VCaP (cell line): ENCODE measurements around the gene SLC12A8.

Experiments
- H3K27ac ChIP-seq: fragments of 450-650 bp; 2 replicates; pipeline ENCODE4 v1.5.1; 2017
- TF ChIP-seq, protein P1 (sequence below): fragments of 450-650 bp; conservative IDR thresholded peaks from 2 replicates; pipeline ENCODE4 v1.5.1; 2017; ENCODE audit warnings: mild to moderate bottlenecking, moderate library complexity

SLC12A8 gene

DNA sequence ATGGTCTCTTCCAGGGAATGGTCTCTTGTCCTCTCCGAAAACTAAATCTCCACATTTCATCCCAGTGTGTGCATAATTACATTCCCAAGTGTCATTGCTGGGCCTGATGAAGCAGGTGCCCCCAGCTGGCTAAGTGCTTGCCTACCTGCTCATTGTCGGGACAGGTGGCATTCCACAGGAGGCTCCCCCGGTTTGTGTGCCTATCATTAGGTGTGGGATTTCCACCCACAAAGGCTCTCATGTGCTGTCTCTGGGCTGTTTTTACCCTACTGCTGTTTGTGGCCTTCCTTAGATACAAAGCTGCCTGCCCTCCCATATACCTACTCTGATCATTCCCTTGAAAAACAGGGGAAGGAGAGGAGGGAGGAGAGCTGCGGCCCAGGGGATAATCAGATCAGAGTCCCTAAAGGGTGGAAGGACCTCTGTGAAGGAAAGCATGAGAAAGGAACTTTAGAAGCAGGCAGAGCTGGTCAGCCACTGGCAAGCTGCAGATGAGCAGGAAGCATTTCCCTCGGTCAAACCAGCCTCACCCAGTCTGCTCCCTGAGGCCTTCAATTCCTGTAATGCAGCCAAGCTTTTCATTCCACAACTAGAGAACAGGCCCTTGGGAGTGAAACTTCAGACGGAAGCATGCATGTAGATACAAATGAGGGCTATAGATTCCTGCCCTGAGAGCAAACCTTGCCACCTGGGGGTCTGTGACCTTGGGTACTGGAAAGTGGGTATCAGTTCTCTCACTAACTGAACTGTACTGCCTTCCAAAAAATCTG is 96.1 kb downstream of the SLC12A8 start:
- TF ChIP-seq, protein P1, sequence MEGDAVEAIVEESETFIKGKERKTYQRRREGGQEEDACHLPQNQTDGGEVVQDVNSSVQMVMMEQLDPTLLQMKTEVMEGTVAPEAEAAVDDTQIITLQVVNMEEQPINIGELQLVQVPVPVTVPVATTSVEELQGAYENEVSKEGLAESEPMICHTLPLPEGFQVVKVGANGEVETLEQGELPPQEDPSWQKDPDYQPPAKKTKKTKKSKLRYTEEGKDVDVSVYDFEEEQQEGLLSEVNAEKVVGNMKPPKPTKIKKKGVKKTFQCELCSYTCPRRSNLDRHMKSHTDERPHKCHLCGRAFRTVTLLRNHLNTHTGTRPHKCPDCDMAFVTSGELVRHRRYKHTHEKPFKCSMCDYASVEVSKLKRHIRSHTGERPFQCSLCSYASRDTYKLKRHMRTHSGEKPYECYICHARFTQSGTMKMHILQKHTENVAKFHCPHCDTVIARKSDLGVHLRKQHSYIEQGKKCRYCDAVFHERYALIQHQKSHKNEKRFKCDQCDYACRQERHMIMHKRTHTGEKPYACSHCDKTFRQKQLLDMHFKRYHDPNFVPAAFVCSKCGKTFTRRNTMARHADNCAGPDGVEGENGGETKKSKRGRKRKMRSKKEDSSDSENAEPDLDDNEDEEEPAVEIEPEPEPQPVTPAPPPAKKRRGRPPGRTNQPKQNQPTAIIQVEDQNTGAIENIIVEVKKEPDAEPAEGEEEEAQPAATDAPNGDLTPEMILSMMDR: no peak
- peak overlapping the region; percentile 58 for H3K27ac ChIP-seq

DNA sequence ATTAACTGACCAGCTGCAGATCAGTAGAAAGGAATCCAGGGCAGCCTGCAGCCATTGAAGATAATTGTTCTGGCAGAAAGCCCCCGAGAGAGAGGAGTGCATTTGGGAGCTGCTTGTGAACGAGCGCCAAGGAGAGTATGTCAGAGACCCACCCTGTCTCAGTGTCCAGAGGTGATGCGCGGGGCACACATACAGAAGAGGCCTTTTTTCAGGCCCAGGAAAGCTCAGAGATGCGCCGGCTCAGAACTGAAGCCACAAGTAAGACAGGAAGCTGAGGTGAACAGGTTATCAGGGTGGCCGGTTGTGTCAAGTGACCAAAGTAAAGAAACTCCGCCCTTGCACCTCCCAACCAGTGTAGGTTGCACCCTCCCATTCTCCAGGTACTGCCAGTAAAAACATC is 96.9 kb downstream of the SLC12A8 start:
- TF ChIP-seq, protein P1: no peak
- H3K27ac ChIP-seq: no peak overlapping the region

DNA sequence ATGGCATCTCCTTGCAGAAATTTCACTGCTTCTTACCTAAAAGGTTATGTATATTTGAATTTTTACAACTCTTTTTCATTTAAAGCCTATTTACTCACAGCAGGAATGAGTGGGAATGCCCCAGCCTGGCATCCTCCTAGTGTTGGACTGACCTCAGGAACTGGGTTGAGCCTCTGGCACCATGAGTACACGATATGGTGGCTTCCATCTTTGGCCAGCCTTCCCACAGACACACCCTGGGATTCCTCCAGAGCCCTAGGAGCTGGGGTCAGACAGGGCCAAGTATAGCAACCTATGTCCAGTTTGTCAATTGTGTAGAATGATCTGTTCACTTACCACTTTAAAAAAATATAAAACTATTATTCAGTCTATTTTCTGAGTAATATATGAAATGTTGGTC is 99.6 kb downstream of the SLC12A8 start:
- TF ChIP-seq, protein P1: no peak
- H3K27ac ChIP-seq: no peak overlapping the region

DNA sequence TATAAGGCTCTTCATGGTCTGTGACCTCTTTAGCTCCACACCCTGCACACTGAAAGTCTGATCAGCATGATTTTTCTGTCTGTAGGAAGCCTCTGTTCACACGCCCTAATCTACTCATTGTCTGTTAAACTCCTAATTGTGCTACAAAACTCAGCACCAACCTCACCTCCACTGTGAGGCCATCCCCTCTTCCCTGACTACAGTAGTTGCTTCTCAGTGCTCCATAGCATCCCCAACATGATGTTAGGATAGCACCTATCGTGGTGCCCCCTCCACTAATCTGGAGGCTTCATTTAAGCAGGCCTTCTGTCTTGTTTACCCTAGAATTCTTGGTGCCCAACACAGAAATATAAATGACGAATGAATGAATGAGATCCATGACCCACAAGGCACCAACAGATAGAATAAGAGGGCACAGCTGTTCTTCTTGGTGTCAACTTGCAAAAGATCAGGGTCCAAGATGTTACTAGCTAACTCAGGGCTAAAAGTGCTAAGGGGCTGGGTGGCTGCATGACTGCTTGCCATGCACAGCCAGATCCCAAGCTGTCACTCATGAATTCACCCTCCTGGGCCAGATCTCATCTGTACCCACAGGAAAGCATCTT is 101.6 kb downstream of the SLC12A8 start:
- TF ChIP-seq, protein P1: no peak
- H3K27ac ChIP-seq: no peak overlapping the region

DNA sequence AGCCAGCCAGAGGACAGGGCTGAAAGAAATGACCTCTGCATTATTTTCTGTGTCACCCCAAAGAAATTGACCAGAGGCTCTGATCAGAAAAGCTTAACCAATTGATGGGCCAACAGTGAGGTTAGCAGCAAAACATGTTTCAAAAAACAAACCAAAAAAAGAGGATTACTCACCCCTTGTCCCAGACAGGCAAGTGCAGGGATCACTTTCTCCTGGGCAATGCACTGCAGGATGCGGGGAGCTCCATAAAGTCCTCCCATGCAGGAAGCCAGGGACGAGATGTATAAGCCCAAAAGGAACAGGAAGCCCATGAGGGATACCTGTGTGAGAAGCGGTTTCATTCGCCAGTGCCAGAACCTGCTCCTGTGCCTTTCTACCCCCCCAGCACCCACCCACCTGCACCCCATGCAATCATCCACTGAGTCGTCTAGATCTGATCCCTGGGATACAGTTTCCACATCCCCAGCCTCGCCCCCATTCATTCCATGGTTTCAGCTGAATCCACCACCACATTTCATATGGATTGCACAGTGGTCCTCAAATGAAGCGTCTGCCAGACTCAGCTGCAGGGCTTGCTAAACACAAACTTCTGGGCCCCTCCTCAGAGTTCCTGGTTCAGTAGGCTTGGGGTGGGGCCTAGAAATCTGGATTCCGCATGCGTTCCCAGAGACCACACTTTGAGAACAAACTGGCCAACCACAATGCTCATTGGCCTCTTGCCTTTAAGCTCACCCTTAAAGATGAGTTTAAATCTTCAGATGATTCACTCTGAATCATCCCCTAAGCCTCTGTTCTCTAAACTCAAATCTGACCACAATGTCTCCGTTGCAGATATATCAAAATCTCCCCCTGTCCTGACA is 102.3 kb downstream of the SLC12A8 start:
- no peak overlapping the region for H3K27ac ChIP-seq
- TF ChIP-seq, protein P1: no peak

DNA sequence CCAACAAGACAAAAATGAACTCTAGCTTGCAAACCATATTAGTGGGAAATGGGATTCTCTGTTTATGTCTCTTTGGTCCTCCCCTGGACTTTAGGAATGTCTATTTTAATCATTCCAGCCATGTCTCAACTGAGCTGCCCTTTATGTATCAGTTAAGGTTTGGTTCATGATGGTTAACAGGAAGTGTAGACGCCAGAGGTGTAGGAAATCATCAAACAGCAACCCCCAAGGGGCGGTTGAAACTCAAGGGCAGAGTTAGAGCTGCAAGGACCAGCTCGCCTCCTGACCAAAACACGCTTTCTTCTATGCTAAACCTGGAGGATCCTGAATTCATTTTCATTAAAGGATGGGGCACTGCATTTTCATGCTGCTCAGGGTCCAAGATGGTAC is 103.0 kb downstream of the SLC12A8 start:
- no peak overlapping the region for H3K27ac ChIP-seq
- TF ChIP-seq, protein P1: no peak
